ENCODE results near the gene CCDC6.
A peak's percentile ranks its signal among the peaks of the same experiment; 100 is the strongest.
"Not testable (repeated sequence)": the region's sequence is repeated elsewhere in the genome, so short reads cannot be mapped to it uniquely, and the experiment has no call there.

CCDC6 gene

GRCh38 chr10:59906417-59907202 lies at the start of gene CCDC6:
Gene CCDC6 (minus strand): TSS chr10:59906556. CDS start chr10:59906424, 132 bp downstream.
- H3K36me3 ChIP-seq = no peaks in the 10 kb centered on the region
- TF ChIP-seq CTCF (IDR thresholded peaks at IDR 0.05) = no peak
- H3K27me3 ChIP-seq = no peaks in the 10 kb centered on the region
- no peaks in the 10 kb centered on the region for H3K9me3 ChIP-seq
- H3K27ac ChIP-seq = no peak within 1 kb of the TSS
- H3K4me3 ChIP-seq (ENCODE audit: low read depth in 1 of 2, low read length in 1 of 2) = peak within 1 kb of the TSS; percentile 50 to 67
- H3K4me1 ChIP-seq (ENCODE audit: control insufficient read depth in 1 of 2, insufficient read depth in 1 of 2, low read depth in 1 of 2, low read length in 1 of 2) = peaks cover 29 to 44% of the 10 kb centered on the region in 2 experiments

- H3K4me1 ChIP-seq (ENCODE audit: control insufficient read depth in 1 of 2, insufficient read depth in 1 of 2, low read depth in 1 of 2, low read length in 1 of 2) = no peaks in the 10 kb centered on the region
- H3K4me3 ChIP-seq (ENCODE audit: low read depth in 1 of 2, low read length in 1 of 2) = no peak overlapping the region
- no peaks in the 10 kb centered on the region for H3K27me3 ChIP-seq
- no peaks in the 10 kb centered on the region for H3K9me3 ChIP-seq
- no peaks in the 10 kb centered on the region for H3K36me3 ChIP-seq
- no peak for TF ChIP-seq CTCF (IDR thresholded peaks at IDR 0.05)
- H3K27ac ChIP-seq = no peak overlapping the region
Measured at GRCh38 chr10:59954296-59954695, 47.9 kb upstream of the CCDC6 start.

- H3K4me3 ChIP-seq (ENCODE audit: low read depth in 1 of 2, low read length in 1 of 2); H3K27me3 ChIP-seq; H3K27ac ChIP-seq; H3K4me1 ChIP-seq (ENCODE audit: control insufficient read depth in 1 of 2, insufficient read depth in 1 of 2, low read depth in 1 of 2, low read length in 1 of 2); H3K36me3 ChIP-seq; H3K9me3 ChIP-seq: not testable (repeated sequence)
Measured at GRCh38 chr10:59953711-59954110, 47.4 kb upstream of the CCDC6 start.

- no peak for TF ChIP-seq CTCF (IDR thresholded peaks at IDR 0.05)
Measured at GRCh38 chr10:59950105-59950504, 43.7 kb upstream of the CCDC6 start.

GRCh38 chr10:59949608-59950007 lies 43.3 kb upstream of the CCDC6 start:
- TF ChIP-seq CTCF (IDR thresholded peaks at IDR 0.05) = no peak
- Histone ChIP-seq H3K4me3 (ENCODE audit: low read depth in 1 of 2, low read length in 1 of 2) (no peak overlapping the region), H3K9me3 (no peaks in the 10 kb centered on the region), H3K4me1 (ENCODE audit: control insufficient read depth in 1 of 2, insufficient read depth in 1 of 2, low read depth in 1 of 2, low read length in 1 of 2) (no peaks in the 10 kb centered on the region), H3K36me3 (no peaks in the 10 kb centered on the region), H3K27ac (no peak overlapping the region), H3K27me3 (no peaks in the 10 kb centered on the region)

More at GRCh38 chr10:59950105-59950504, 43.7 kb upstream of the CCDC6 start:
- Histone ChIP-seq H3K36me3 (no peaks in the 10 kb centered on the region), H3K4me3 (ENCODE audit: low read depth in 1 of 2, low read length in 1 of 2) (no peak overlapping the region), H3K27ac (no peak overlapping the region), H3K4me1 (ENCODE audit: control insufficient read depth in 1 of 2, insufficient read depth in 1 of 2, low read depth in 1 of 2, low read length in 1 of 2) (no peaks in the 10 kb centered on the region), H3K27me3 (no peaks in the 10 kb centered on the region), H3K9me3 (no peaks in the 10 kb centered on the region)

GRCh38 chr10:59945991-59946390 lies 39.6 kb upstream of the CCDC6 start:
- H3K4me1 ChIP-seq (ENCODE audit: control insufficient read depth in 1 of 2, insufficient read depth in 1 of 2, low read depth in 1 of 2, low read length in 1 of 2) = no peaks in the 10 kb centered on the region
- no peak for TF ChIP-seq CTCF (IDR thresholded peaks at IDR 0.05)
- no peaks in the 10 kb centered on the region for H3K36me3 ChIP-seq
- no peak overlapping the region for H3K27ac ChIP-seq
- no peak overlapping the region for H3K4me3 ChIP-seq (ENCODE audit: low read depth in 1 of 2, low read length in 1 of 2)
- no peaks in the 10 kb centered on the region for H3K9me3 ChIP-seq
- no peaks in the 10 kb centered on the region for H3K27me3 ChIP-seq

Measured in neutrophil (primary cell).